ENCODE results near the gene MT1A. TPM values are rescaled to one million over a fixed set of nuclear protein-coding genes. Genes with fewer than 3 reads are reported as not detected.

The MT1A gene
- polyA plus RNA-seq, 1 of the 3 experiments (the other 2 are of a cell fraction), result 5.4 TPM

GRCh38 chr16:56589141-56590039 is 49.1 kb upstream of the MT1A start, which contains the start of gene MT3:
MT3 (plus strand) TSS chr16:56589528; CDS start chr16:56589591, 63 bp downstream.
- H2AFZ ChIP-seq (ENCODE audit: low read depth), result no peak within 1 kb of the TSS
- no peaks in the 10 kb centered on the region for H3K9me3 ChIP-seq
- DNase-seq, result peak; percentile 64
- CTCF ChIA-PET, result interaction anchor here (1.0 to 4.1 kb wide), 3 partner anchors 12 to 113 kb away, joined by 4 to 28 read pairs (median 5); no protein-coding TSS in a partner anchor
- H3K4me2 ChIP-seq, result peak within 1 kb of the TSS; percentile 93
- WGBS (ENCODE audit: low lambda C conversion rate), result 16% methylated on average over 39 of the region's 87 CpGs
- no peaks in the 10 kb centered on the region for H4K20me1 ChIP-seq (ENCODE audit: insufficient read depth)
- POLR2A ChIA-PET, result no interaction called here
- H3K4me1 ChIP-seq (ENCODE audit: control insufficient read depth in 1 of 2, insufficient read depth in 2 of 2, low read depth in 1 of 2, low read length in 1 of 2), result peaks cover 0 to 8% of the 10 kb centered on the region in 2 experiments; a peak in 1 of 4 replicates
- TF ChIP-seq RCOR1 (IDR thresholded peaks at IDR 0.05; ENCODE audit: low read length) (no peak), USF2 (IDR thresholded peaks at IDR 0.05; ENCODE audit: borderline replicate concordance, low read depth, low read length) (no peak), NRF1 (IDR thresholded peaks at IDR 0.05; ENCODE audit: low read depth, low read length) (no peak), FOSL2 (IDR thresholded peaks at IDR 0.05; ENCODE audit: borderline replicate concordance, low read depth) (no peak), TAF1 (IDR thresholded peaks at IDR 0.05; ENCODE audit: borderline replicate concordance, low read depth, low read length) (no peak), IRF3 (IDR thresholded peaks at IDR 0.05; ENCODE audit: low read depth, low read length) (no peak), SMC3 (IDR thresholded peaks at IDR 0.05; ENCODE audit: low read depth, low read length) (no peak), YY1 (IDR thresholded peaks at IDR 0.05; ENCODE audit: low read depth) (no peak), FOXM1 (IDR thresholded peaks at IDR 0.05; ENCODE audit: low read depth) (no peak), MXI1 (IDR thresholded peaks at IDR 0.05; ENCODE audit: low read depth, low read length) (no peak), RXRA (IDR thresholded peaks at IDR 0.05; ENCODE audit: borderline replicate concordance, low read depth) (no peak)
- H3K27me3 ChIP-seq (ENCODE audit: insufficient read depth), result no peaks in the 10 kb centered on the region; the same call in 1 of the 2 replicates
- no peak within 1 kb of the TSS for H3K9ac ChIP-seq
- no peaks in the 10 kb centered on the region for H3K36me3 ChIP-seq (replicated peaks in 1 of 2; ENCODE audit: control insufficient read depth in 1 of 2, insufficient read depth in 2 of 2, low read length in 1 of 2)
- peak within 1 kb of the TSS; percentile 49 to 74 for H3K4me3 ChIP-seq (ENCODE audit: low read depth in 2 of 2, low read length in 1 of 2)
- no peaks in the 10 kb centered on the region for H3F3A ChIP-seq (replicated peaks; ENCODE audit: insufficient read depth)
- H3K79me2 ChIP-seq (ENCODE audit: insufficient read depth), result no peaks in the 10 kb centered on the region
- no peak within 1 kb of the TSS for H3K27ac ChIP-seq (ENCODE audit: low read depth in 2 of 2, low read length in 1 of 2)
- H3K9me2 ChIP-seq, result no peaks in the 10 kb centered on the region

GRCh38 chr16:56591377-56592060 is 46.9 kb upstream of the MT1A start:
- WGBS (ENCODE audit: low lambda C conversion rate), result 82% methylated on average over 4 of the region's 4 CpGs
- H3K79me2 ChIP-seq (ENCODE audit: insufficient read depth), result no peaks in the 10 kb centered on the region
- POLR2A ChIA-PET, result interaction anchor here (0.6 kb wide), 1 partner anchor 72 kb away, joined by 3 read pairs; no protein-coding TSS in a partner anchor
- H3K9me2 ChIP-seq, result no peaks in the 10 kb centered on the region
- no peaks in the 10 kb centered on the region; the same call in 1 of the 2 replicates for H3K27me3 ChIP-seq (ENCODE audit: insufficient read depth)
- no peak for DNase-seq
- no peak overlapping the region for H3K27ac ChIP-seq (ENCODE audit: low read depth in 2 of 2, low read length in 1 of 2)
- no peaks in the 10 kb centered on the region for H3F3A ChIP-seq (replicated peaks; ENCODE audit: insufficient read depth)
- no peak overlapping the region for H3K4me3 ChIP-seq (ENCODE audit: low read depth in 2 of 2, low read length in 1 of 2)
- CTCF ChIA-PET, result interaction anchor here (1.0 to 4.1 kb wide), 5 partner anchors 10 to 111 kb away, joined by 3 to 28 read pairs (median 11); no protein-coding TSS in a partner anchor
- H3K36me3 ChIP-seq (replicated peaks in 1 of 2; ENCODE audit: control insufficient read depth in 1 of 2, insufficient read depth in 2 of 2, low read length in 1 of 2), result no peaks in the 10 kb centered on the region
- H4K20me1 ChIP-seq (ENCODE audit: insufficient read depth), result no peaks in the 10 kb centered on the region
- H3K4me2 ChIP-seq, result no peak overlapping the region
- H3K4me1 ChIP-seq (ENCODE audit: control insufficient read depth in 1 of 2, insufficient read depth in 2 of 2, low read depth in 1 of 2, low read length in 1 of 2), result peaks cover 0 to 8% of the 10 kb centered on the region in 2 experiments; a peak in 1 of 4 replicates
- H3K9ac ChIP-seq, result no peak overlapping the region
- H3K9me3 ChIP-seq, result no peaks in the 10 kb centered on the region
- no peak overlapping the region for H2AFZ ChIP-seq (ENCODE audit: low read depth)
- TF ChIP-seq FOXJ3 (CRISPR knock-in tag; IDR thresholded peaks at IDR 0.05) (no peak), MEF2A (IDR thresholded peaks at IDR 0.05; ENCODE audit: borderline replicate concordance, low read depth) (no peak), EP300 (IDR thresholded peaks at IDR 0.05; ENCODE audit: borderline replicate concordance in 1 of 2, low read depth in 1 of 2, low read length in 1 of 2) (no peak), YY1 (IDR thresholded peaks at IDR 0.05; ENCODE audit: low read depth) (no peak), CHD2 (IDR thresholded peaks at IDR 0.05; ENCODE audit: low read length, partially characterized antibody) (no peak), SIN3A (IDR thresholded peaks at IDR 0.05; ENCODE audit: borderline replicate concordance, low read depth, low read length) (no peak), JUND (IDR thresholded peaks at IDR 0.05) (no peak), PBX3 (IDR thresholded peaks at IDR 0.05) (no peak), GABPA (IDR thresholded peaks at IDR 0.05; ENCODE audit: low read depth) (no peak), CTCF (IDR thresholded peaks at IDR 0.05) (no peak), POLR2AphosphoS5 (IDR thresholded peaks at IDR 0.05; ENCODE audit: low read depth, low read length) (no peak), RCOR1 (IDR thresholded peaks at IDR 0.05; ENCODE audit: low read length) (no peak)

Data from SK-N-SH (cell line).